H1 (cell line): ENCODE data around the gene APOBEC3H. TPM values are rescaled to one million over a fixed set of nuclear protein-coding genes. Genes with fewer than 3 reads are reported as not detected.

Source experiments
- BACH1 ChIP-seq: IDR thresholded peaks from 2 replicates; pipeline ENCODE4 v1.6.1; 2012; ENCODE audit warnings: low read length, improper control_type of control experiment
- BRCA1 ChIP-seq: IDR thresholded peaks from 2 replicates; pipeline ENCODE4 v1.6.1; 2012; ENCODE audit warnings: low read depth, low read length, improper control_type of control experiment
- CBX5 ChIP-seq: fragments of 300-800, 300-1000 bp; sonication (generic); IDR thresholded peaks from 2 replicates; pipeline ENCODE4 v1.7.1; 2016; ENCODE audit warnings: antibody characterized with exemption, low read length, low read depth
- EZH2 ChIP-seq: fragments of 200-600 bp; sonication (generic); IDR thresholded peaks from 2 replicates; pipeline ENCODE4 v1.7.1; 2012; ENCODE audit warnings: low read depth, mild to moderate bottlenecking, moderate library complexity, low read length, inconsistent platforms; ENCODE audit not compliant: severe bottlenecking
- GABPA ChIP-seq: IDR thresholded peaks from 2 replicates; pipeline ENCODE4 v1.6.1; 2011; ENCODE audit warnings: mild to moderate bottlenecking, low read length, moderate library complexity, borderline replicate concordance; ENCODE audit not compliant: insufficient read depth
- TAF1 ChIP-seq: IDR thresholded peaks from 2 replicates; pipeline ENCODE4 v1.6.1; 2011; ENCODE audit warnings: mild to moderate bottlenecking, low read depth, low read length
- polyA plus RNA-seq, 7 experiments: library from polyadenylated mRNA; depleted of rRNA in 3 of 7; stranded (reverse) in 5 of 7; unstranded in 2 of 7; fragments of >200 nt in 5 of 7; fragments of 200-250 nt in 2 of 7; gene quantifications; 1 replicate in 5 of 7; 2 replicates in 1 of 7; 4 replicates in 1 of 7; pipeline versions ENCODE4 v1.2.1 to v1.2.3, GENCODE V29; 2011 to 2013; ENCODE audit warnings: missing spikeins in 2 of 7, mixed read lengths in 2 of 7
- total RNA-seq: library from RNA; stranded (reverse); fragmentation: NEBNext Ultra II Directional; extraction: Animal tissue kit (Norgen Biotek cat#: 25700); gene quantifications from 2 replicates; pipeline ENCODE4 v1.2.1, GENCODE V29; 2021
- TF ChIP-seq, protein P1 (sequence below): IDR thresholded peaks from 2 replicates; pipeline ENCODE4 v1.6.1; 2011; ENCODE audit warnings: low read length, improper control_type of control experiment

The APOBEC3H gene
- total and polyA plus RNA-seq, 2 of the 8 experiments (the other 6 are each of a cell fraction or from before 2014, with no cell fraction given) = 0.47 to 0.56 TPM

DNA sequence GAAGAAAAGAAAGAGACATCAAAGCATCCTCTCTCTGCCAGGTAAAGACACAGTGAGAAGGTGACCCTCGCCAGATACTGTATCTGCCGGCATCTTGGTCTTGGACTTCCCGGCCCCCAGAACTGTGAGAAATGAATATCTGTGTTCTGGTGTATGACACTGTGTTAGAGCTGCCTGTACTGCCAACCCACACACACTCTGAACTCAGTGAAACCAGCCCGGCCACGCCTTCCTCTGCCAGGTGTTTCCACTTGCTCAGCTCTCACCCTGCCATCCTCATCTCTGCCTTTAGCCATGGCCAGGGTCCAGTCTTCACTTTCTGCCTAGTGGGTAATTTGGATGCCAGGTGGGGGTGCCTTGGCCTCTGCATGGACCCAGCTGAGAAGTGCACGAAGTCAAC lies 31.5 kb downstream of the APOBEC3H start (continued):
- TF ChIP-seq, protein P1, sequence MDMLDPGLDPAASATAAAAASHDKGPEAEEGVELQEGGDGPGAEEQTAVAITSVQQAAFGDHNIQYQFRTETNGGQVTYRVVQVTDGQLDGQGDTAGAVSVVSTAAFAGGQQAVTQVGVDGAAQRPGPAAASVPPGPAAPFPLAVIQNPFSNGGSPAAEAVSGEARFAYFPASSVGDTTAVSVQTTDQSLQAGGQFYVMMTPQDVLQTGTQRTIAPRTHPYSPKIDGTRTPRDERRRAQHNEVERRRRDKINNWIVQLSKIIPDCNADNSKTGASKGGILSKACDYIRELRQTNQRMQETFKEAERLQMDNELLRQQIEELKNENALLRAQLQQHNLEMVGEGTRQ = no peak
- TF ChIP-seq BRCA1 = no peak
- TF ChIP-seq BACH1 = no peak
- no peak for TF ChIP-seq TAF1
- TF ChIP-seq EZH2 = no peak
- TF ChIP-seq GABPA = no peak
- TF ChIP-seq CBX5 = no peak
